ENCODE data around the gene TFDP2.
"Not testable (repeated sequence)": the region's sequence is repeated elsewhere in the genome, so short reads cannot be mapped to it uniquely, and the experiment has no call there.

TFDP2 gene

DNA sequence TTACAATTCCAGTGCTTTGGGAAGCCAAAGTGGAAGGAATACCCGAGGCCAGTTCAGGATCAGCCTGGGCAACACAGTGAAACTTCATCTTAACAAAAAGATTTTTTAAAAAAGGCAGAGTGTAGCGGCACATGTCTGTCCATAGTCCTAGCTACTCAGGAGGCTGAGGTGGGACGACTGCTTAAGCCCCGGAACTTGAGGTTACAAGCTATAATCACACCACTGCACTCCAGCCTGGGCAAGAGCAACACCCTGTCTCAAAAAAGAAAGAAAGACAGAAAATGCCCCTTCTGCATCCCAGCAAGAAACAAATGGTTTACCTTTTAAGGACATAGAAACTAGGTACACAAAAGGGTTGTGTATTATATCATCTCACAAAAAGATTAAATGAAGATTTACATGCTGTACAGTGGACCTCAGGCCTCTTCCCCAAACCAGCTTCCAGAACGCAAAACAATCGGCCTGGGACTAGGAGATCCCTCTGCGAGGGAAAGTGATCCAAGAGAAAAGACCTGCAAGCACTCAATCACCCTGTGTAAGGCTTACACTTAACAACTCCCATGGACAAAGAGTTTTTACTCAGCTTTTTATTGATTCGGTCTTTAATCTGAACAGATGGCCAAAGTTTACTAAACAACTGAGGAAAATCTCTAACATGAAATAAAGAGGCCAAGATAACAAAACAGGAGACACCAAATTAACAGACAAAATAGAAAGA is 21.2 kb downstream of the TFDP2 start:
- no peak for DNase-seq (ENCODE audit: low spot score)

DNA sequence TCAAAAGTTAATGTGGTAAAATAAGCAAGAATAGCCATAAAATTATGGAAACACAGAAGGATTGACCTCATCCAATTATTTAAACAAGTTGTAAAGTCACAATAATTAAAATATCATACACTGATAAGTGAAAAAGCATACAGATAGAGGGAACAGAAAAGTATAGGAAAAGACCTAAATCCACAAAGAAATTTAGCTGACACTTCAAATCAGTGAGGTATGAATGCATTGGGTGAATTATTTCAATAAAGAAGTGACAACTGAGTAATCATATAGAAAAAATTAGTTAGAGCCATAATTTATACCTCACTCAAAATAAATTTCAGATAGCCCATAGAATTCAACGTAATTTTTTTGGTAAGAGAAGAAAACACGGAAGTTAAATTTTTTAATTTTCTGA is 25.1 kb downstream of the TFDP2 start:
- no peak for DNase-seq (ENCODE audit: low spot score)

DNA sequence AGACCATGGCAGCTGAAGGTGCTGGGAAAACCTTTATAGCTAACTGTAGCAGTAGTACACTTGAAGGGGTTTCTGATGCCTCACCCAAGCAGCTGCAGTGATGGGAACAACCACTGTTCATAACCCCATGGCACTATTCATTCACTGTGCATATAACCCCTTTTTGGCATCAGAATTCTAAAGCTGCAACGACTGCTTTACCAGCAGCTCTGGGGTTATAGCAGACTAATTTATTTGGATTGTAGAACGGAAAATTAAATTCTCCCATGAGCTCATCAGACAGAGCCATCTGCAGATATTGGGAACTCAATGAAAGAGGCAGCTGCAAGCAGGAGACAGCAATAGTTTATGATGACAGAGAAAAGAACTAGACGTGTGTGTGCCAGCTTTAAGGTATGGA is 28.6 kb downstream of the TFDP2 start:
- DNase-seq (ENCODE audit: low spot score) = no peak

DNA sequence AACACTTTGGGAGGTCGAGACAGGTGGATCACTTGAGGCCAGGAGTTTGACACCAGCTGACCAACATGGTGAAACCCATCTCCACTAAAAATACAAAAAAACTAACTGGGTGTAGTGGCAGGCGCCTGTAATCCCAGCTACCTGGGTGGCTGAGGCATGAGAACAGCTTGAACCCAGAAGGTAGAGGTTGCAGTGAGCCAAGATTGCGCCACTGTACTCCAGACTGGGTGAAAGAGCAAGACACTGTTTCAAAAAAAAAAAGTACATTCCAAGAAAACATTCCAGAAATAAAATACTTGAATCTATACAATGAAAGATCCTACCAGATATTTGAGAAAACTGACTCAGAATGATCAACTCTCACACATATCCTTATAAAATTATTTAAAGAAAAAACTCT is 30.4 kb downstream of the TFDP2 start:
- no peak for DNase-seq (ENCODE audit: low spot score)

- no peak for DNase-seq (ENCODE audit: low spot score)
Measured at GRCh38 chr3:142117056-142117851, 32.1 kb downstream of the TFDP2 start.

GRCh38 chr3:142115867-142116668 is 33.3 kb downstream of the TFDP2 start:
- no peak for DNase-seq (ENCODE audit: low spot score)

- no peak for DNase-seq (ENCODE audit: low spot score)
Measured at GRCh38 chr3:142112601-142113000, 36.7 kb downstream of the TFDP2 start.

DNA sequence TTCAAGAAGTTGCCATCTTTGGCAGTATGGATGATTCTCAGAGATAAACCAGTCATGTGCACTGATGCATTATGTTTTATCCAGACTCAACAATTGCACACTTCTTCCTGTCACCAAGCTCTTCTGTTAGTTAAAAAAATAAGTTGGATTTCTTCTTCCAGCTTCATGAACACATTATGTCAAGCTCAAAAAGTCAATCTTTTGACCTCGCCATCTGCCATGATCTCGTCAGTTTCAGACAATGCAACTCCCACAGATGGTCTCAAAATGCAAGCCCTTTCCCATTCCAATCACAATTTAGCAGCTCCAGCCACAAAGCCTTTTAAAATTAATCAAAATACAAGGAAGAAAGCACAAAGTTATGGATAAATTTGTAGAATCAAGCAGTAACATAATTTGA is 42.8 kb downstream of the TFDP2 start:
- DNase-seq (ENCODE audit: low spot score) = no peak

GRCh38 chr3:142105991-142106390 is 43.4 kb downstream of the TFDP2 start:
- no peak for DNase-seq (ENCODE audit: low spot score)

DNA sequence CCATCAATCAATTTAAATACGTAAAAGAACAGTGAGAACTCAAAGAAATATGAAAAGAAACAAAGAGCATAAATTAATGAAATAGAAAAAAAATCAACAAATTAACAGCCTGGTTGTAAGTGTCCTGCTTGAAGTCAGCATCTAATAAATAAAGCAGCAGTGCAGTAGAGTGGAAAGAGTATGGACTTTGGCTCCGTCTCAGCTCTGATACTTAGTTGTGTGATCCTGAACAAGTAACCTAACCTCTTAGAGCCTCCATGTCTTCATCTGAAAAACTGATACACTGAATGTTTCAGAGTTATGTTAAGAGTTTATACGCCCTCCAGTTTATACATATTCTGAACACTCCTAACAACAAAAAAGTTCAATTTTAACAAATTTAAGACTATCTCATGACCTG is 44.6 kb downstream of the TFDP2 start:
- no peak for DNase-seq (ENCODE audit: low spot score)

DNA sequence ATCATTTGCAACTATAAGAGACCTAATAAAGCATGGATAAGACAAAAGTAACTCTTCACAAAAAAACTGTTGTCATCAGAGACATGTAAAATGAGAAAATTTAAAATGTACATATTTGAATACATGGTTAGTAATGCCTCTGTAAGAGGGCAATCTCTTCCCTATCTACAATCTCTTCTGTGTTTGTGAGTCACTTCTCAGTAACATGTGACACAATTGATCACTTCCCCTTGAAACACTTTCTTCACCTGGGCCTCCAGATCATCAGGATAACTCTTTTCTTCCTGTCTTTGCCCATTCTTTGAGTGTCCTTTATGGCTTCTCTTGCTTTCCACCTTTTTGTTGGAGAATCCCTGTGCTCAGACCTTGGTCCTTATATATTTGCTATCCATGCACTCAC is 50.4 kb downstream of the TFDP2 start:
- no peak for DNase-seq (ENCODE audit: low spot score)

DNA sequence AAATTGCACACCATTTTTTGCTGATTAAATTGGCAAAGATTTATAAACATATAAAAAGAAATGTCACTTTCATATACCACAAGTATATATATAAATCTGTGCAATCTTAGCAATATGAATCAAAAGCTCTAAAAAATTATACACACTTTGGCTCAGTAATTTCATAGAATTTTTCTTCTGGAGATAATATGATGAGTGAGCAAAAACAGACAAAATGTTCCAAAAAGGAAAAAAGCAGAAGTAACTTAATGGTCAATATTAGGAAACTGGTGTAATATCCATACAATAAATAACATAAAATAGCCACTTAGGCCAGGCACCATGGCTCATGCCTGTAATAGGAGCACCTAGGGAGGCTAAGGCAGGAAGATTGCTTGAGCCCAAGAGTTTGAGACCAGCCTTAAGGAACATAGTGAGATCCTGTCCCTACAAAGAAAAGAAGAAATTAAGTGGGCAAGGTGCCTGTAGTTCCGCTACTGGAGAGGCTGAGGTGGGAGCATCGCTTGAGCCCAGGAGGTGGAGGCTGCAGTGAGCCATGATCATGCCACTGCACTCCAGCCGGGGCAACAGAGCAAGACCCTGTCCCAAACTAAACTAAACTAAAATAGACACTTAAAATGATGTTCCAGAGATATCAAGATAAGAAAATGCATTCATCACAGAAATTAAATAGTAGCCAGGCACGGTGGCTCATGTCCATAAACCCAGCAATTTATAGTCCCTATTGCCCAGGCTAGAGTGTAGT is 52.1 kb downstream of the TFDP2 start:
- no peak for DNase-seq (ENCODE audit: low spot score)

GRCh38 chr3:142095841-142096240 is 53.5 kb downstream of the TFDP2 start:
- DNase-seq (ENCODE audit: low spot score) = no peak

GRCh38 chr3:142088925-142089324 is 60.4 kb downstream of the TFDP2 start:
- not testable (repeated sequence) for DNase-seq (ENCODE audit: low spot score)

DNA sequence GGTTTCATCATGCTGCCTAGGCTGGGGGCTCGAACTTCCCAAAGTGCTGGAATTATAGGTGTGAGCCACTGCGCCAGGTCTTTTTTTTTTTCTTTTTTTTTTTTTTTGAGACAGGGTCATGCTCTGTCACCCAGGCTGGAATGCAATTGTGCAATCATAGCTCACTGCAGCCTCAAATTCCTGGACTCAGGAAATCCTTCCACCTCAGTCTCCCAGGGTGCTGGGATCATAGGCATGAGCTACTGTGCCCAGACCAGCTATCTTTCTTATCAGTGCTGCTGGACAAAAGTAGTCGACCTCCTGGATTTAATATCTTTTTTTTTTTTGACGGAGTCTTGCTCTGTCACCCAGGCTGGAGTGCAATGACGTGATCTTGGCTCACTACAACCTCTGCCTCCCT is 60.8 kb downstream of the TFDP2 start:
- no peak for DNase-seq (ENCODE audit: low spot score)

GRCh38 chr3:142087676-142088075 is 61.7 kb downstream of the TFDP2 start:
- DNase-seq (ENCODE audit: low spot score) = no peak

GRCh38 chr3:142086581-142087090 is 62.7 kb downstream of the TFDP2 start:
- DNase-seq (ENCODE audit: low spot score) = no peak

DNA sequence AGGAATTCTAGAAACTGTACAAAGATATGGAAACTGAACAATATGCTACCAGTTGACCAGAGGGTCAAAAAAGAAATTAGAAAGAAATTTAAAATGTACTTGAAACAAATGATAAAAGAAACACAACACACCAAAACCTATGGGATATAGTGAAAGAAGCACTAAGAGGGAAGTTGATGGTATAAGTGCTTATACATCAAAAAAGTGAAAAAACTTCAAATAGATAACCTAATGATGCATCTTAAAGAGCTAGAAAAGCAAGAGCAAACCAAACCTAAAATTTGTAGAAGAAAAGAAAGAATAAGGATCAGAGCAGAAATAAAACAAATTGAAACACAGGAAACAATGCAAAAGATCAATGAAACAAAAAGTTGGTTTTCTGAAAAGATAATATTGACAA is 68.2 kb downstream of the TFDP2 start:
- no peak for DNase-seq (ENCODE audit: low spot score)

DNA sequence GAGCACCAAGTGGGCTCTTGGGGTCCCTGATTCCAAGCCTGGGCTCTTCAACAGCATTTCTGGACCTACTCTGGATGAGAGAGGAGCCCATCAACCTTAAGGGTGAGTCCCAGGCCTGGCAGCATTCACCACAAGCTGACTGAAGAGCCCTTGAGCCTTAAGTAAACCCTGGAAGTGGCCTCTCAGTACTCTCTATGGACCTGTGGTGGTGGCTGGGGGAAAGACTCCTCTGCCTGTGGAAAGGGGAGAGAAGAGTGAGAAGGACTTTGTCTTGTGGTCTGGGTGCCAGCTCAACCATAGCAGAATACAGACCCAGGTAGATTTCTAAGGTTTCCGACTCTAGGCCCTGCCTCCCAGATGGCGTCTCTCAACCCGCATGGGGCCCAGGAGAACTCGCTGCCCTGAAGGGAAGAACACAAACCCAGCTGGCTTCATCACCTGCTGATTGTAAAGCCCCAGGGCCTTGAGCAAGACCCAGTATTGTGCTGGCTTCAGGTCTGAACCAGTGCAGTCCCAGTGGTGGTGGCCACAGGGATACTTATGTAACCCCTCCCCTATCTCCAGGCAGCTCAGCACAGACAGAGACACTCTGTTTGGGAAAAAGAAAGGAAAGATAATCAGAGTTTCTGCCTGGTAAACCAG is 71.4 kb downstream of the TFDP2 start:
- DNase-seq (ENCODE audit: low spot score) = no peak

- no peak for DNase-seq (ENCODE audit: low spot score)
Measured at GRCh38 chr3:142077155-142077858, 72.0 kb downstream of the TFDP2 start.

All from SK-N-DZ (cell line).